ENCODE results near the gene STARD5. TPM values are rescaled to one million over a fixed set of nuclear protein-coding genes. Genes with fewer than 3 reads are reported as not detected.

The STARD5 gene
- total RNA-seq, 1 experiment from 2014 or later, result 1.5 TPM

DNA sequence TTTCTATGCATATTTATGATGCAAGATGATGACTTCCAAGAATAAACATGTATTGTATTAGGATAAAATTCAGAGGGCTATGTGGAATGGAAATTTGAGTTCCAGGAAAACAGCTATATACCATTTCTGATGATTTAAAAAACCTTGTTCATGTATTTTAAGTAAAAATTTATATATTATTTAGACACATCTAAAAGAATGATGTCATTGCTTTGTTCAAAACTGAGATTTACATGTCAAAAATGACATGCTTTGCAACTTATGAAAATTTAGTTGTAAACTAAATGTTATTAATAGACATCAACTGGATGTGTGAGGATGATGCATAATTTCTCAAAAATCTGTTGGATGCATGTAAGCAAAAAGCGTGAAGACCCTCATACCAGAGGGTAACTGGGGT is 2.3 kb downstream of the STARD5 start:
- no peak for DNase-seq (ENCODE audit: low read depth, low spot score)
- in situ Hi-C loops (cut with HindIII; ENCODE audit: low pct_unique_long_range_greater_than_20kb, low sequenced_read_pairs), result no loop called here

DNA sequence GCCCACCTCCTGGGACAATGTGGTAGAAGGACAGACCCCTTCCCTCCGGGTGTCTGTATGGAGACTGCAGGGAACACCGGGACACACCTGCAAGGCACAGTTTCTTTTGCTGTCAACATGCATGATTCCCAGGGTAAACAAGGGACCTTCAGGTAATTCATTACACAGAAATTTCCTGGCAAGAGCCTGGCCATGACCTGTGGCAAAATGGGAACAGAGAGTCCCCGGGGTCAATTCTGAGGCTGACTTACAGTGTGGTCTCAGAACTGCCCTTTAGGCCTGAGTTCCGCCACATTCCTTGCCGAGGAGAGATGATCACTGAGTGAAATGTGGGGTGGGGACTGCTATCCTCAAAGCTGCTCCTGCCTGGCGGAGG is 6.3 kb downstream of the STARD5 start:
- DNase-seq (ENCODE audit: low read depth, low spot score), result no peak
- in situ Hi-C loops (cut with HindIII; ENCODE audit: low pct_unique_long_range_greater_than_20kb, low sequenced_read_pairs), result no loop called here

GRCh38 chr15:81316267-81316666 is 7.7 kb downstream of the STARD5 start:
- in situ Hi-C loops (cut with HindIII; ENCODE audit: low pct_unique_long_range_greater_than_20kb, low sequenced_read_pairs), result no loop called here
- no peak for DNase-seq (ENCODE audit: low read depth, low spot score)

DNA sequence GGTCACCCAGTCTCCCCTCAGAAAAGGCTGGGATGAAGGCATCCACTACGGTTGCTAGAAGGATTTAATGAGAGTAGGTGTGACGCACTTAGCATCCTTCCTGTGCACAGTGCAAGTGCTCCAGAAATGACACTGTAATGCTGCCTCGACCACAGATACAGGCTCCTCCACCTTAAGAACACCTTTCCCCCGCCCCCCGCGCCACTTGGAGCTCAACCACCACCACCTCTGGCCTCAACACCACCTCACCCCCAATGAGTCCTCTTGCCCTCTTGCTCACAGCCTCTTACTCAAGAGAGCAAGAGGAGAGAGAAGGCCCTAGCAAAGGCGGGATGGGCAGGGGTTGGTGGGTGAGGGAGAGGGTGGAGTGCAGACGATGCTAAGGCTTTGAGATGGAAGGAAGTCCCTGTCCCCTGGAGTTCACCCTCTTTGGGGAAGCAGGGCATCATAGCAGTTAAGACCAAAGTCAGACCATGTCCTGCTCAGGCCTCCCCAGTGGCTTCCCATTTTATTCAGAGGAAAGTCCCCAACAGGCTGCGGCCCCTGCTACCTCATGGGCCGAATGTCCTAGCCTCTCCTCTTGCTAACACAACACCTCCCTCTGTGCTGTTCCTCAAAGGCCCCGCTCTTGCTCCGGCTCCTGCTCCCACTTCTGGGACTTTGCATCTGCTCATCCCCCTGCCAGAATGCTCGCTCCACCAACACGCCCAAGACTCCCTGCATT is 8.3 kb downstream of the STARD5 start:
- in situ Hi-C loops (cut with HindIII; ENCODE audit: low pct_unique_long_range_greater_than_20kb, low sequenced_read_pairs), result no loop called here
- DNase-seq (ENCODE audit: low read depth, low spot score), result no peak

DNA sequence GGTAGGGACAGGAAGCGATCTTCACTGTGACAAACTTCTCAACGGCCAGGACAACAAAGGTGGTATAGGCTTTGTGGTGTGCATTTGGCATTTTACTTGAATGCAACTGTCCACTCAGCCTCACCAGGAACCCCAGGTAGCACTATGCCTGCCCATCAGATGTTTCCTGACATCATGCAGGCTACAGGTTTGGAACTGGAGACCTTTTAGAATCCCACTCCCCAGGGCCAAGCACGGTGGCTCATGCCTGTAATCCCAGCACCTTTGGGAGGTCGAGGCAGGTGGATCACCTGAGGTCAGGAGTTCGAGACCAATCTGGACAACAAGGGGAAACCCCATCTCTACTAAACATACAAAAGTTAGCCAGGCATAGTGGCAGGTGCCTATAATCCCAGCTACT is 9.6 kb downstream of the STARD5 start:
- no peak for DNase-seq (ENCODE audit: low read depth, low spot score)
- in situ Hi-C loops (cut with HindIII; ENCODE audit: low pct_unique_long_range_greater_than_20kb, low sequenced_read_pairs), result no loop called here

DNA sequence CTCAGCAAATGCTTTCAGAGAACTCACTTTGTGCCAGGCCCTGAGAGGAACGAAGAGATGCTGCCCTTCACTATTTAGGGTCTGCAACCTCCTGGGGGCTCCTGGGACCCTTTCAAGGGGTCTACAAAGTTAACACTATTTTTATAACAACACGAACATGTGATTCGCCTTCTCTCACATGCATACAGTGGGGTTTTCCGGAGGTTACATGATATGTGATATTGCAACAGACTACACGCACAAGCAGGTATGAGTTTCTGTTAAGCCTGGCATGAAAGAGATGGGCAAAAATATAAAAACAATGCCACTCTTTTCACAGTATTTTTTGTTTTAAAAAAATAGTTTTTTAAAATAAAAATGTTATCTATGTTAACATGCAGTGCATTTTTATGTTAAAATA is 10.3 kb downstream of the STARD5 start:
- no peak for DNase-seq (ENCODE audit: low read depth, low spot score)
- in situ Hi-C loops (cut with HindIII; ENCODE audit: low pct_unique_long_range_greater_than_20kb, low sequenced_read_pairs), result no loop called here

- no peak for DNase-seq (ENCODE audit: low read depth, low spot score)
- in situ Hi-C loops (cut with HindIII; ENCODE audit: low pct_unique_long_range_greater_than_20kb, low sequenced_read_pairs), result no loop called here
These were observed 11.0 kb downstream of the STARD5 start for GRCh38 chr15:81312790-81313543.

DNA sequence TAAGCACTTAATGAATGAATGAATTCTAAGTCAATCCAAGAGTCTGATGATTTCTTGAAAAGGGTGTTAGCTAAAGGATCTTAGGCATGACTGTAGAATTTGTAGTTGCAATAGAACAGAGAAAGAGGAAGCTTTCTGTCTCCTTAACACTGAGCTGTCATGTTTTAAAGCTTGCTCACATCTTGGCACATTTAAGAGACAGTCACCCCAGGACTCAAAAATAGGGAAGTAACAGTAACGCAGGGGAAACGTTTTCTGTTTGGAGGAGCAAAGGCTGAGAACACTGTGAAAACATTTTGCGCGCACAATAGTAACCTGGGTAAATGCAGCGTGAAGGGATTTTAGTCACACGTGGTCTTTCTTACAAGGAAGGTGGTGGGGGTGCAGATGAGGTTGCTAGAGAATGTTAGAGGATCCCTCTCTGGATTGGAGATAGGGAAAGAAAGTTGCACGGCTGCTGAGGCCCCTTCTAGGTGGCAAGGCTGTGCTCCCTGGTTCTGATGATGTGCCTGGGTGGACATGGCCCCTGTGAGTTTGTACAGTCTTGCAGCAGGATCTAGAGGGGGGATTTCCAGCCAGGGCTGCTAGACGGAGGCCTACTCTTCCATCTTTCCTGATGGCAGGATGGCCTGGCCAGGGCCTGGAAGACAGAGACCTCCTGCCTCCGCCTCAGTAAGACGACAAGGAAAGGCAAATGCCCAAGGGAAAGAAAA is 12.0 kb downstream of the STARD5 start:
- DNase-seq (ENCODE audit: low read depth, low spot score), result no peak
- in situ Hi-C loops (cut with HindIII; ENCODE audit: low pct_unique_long_range_greater_than_20kb, low sequenced_read_pairs), result no loop called here

- in situ Hi-C loops (cut with HindIII; ENCODE audit: low pct_unique_long_range_greater_than_20kb, low sequenced_read_pairs), result no loop called here
- no peak for DNase-seq (ENCODE audit: low read depth, low spot score)
These were observed 13.5 kb downstream of the STARD5 start for GRCh38 chr15:81310480-81310879.

DNA sequence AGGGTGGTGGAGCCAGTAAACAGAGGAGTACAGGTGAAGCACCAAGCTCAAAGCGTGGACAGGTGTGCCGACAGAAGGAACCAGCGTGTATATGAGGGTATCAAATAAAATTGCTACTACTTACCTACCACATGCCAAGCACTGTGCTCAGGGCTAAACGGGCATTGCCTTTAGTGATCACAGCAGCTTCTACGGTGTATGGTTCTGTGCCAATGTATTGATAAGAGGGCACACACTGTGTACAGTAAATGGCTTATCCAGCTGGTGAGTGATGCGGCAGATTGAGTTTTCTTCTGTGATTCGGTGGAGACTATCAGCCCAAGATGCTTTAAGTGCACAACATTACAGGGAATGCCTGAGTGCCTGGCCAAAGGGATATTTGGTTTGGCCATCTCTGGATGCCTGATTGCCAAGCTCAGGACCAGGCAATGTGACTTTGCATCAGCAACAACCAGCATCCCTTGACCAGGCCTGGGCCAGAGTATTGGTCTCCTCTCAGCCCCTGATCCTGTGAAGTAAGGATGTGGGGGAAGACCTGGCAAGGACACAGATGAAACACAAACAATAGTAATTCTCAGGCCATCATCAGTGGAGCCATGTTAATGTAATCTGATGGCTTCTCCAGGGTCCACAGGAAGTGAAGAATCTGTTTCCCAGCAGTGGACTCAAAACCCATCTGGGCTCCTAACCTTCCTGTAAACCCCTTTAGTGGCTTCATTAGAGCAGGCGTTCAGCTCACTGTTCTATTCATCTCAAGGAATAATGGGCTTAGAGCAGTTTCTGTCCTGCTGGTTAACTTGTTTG is 14.1 kb downstream of the STARD5 start:
- DNase-seq (ENCODE audit: low read depth, low spot score), result no peak
- in situ Hi-C loops (cut with HindIII; ENCODE audit: low pct_unique_long_range_greater_than_20kb, low sequenced_read_pairs), result no loop called here

- no peak for DNase-seq (ENCODE audit: low read depth, low spot score)
- in situ Hi-C loops (cut with HindIII; ENCODE audit: low pct_unique_long_range_greater_than_20kb, low sequenced_read_pairs), result no loop called here
These were observed 15.7 kb downstream of the STARD5 start for GRCh38 chr15:81308260-81308659.

- no peak for DNase-seq (ENCODE audit: low read depth, low spot score)
- in situ Hi-C loops (cut with HindIII; ENCODE audit: low pct_unique_long_range_greater_than_20kb, low sequenced_read_pairs), result no loop called here
These were observed 19.7 kb downstream of the STARD5 start for GRCh38 chr15:81304226-81304625.

GRCh38 chr15:81303244-81304225 is 20.4 kb downstream of the STARD5 start:
- in situ Hi-C loops (cut with HindIII; ENCODE audit: low pct_unique_long_range_greater_than_20kb, low sequenced_read_pairs), result no loop called here
- no peak for DNase-seq (ENCODE audit: low read depth, low spot score)

DNA sequence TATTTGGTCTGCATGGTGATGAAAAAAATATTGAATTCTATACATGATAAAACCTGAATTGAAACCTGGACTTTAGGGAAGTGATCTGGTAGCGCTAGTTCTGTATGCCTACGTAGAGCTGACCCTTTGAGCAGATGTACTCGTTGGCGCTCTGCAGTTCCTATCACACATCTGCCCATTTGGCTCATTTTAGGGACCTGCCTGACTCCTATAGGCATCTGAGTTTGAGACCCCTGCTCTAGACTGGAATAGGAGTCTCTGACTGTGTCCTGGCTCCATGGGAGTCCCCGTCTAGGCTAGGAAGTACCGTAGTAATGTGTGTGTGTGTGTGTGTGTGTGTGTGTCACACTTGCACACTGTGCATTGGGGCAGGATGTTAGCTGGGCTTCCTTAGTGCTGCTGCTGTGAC is 21.2 kb downstream of the STARD5 start:
- in situ Hi-C loops (cut with HindIII; ENCODE audit: low pct_unique_long_range_greater_than_20kb, low sequenced_read_pairs), result no loop called here
- no peak for DNase-seq (ENCODE audit: low read depth, low spot score)

DNA sequence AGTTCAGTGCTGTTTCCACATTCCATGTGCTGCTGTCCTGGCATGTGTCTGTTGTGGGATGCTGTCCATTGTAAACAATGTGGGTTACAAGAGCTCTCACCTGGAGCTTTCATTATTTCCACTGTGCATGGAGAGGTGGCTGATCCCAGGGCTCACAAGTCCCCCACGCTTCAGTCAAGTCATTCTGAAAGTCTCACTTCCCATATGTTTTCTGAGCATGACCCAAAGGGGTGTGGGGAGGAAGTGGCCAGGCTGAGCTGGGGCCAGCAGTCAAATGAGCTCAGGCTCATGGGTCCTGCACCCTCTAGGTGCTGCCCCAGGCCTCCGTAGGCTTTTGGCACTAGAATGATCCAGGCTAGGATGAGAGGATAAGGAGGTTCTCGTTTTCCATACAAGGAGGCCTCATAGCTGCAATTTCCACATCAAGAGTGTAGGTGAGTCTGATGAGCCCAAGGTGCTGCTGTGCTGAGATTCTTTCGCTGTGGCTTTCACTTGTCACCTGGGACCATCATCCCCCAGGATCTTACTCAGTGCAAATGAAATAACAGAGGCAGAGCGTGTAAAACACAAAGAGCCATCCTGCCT is 22.0 kb downstream of the STARD5 start:
- DNase-seq (ENCODE audit: low read depth, low spot score), result no peak
- in situ Hi-C loops (cut with HindIII; ENCODE audit: low pct_unique_long_range_greater_than_20kb, low sequenced_read_pairs), result no loop called here

DNA sequence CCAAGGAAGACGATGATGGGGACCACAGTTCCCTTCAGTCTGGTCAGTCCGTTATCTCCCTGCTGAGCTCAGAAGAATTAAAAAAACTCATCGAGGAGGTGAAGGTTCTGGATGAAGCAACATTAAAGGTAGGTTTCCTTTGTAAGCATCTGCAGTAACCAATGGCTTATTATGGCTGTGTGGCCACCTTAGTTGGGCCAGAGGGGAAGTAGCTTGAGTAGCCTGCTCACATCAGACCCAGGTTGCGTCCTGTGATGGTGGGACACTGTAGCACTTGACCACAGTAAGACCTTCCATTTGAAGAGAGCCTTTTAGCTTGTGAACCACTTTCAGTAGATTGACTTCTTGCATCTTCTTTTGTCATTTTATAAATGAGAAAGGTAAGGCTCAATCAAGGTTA is 22.6 kb downstream of the STARD5 start:
- in situ Hi-C loops (cut with HindIII; ENCODE audit: low pct_unique_long_range_greater_than_20kb, low sequenced_read_pairs), result no loop called here
- DNase-seq (ENCODE audit: low read depth, low spot score), result no peak

All from SK-MEL-5 (cell line).